RPMI8226 (cell line): ENCODE results near the gene BRIP1.
"Not testable (repeated sequence)": the region's sequence is repeated elsewhere in the genome, so short reads cannot be mapped to it uniquely, and the experiment has no call there.

Experiments used
- DNase-seq: peaks from one replicate; pipeline ENCODE4 v3.0.0-alpha.2; 2015

The BRIP1 gene

GRCh38 chr17:61755078-61755477 lies 108.2 kb downstream of the BRIP1 start:
- no peak for DNase-seq

DNA sequence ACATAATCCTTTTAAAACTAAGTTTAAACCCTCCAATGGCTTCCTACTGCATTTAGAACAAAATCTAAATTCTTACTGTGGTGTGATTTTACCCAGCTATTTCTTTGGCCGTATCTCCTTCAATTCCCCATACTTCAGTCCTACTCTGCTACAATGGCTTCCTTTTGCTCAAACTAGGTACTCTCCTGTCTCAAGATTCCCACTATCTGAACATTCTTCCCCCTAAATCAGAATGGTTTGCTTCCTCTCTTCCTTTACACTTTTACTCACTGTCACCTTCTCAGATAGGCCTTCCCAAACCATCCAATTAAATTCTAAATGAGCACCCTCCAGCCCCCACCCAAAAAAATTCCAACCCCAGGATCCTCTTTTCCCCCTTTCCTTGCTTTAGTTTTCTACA lies 109.2 kb downstream of the BRIP1 start:
- DNase-seq: no peak

- DNase-seq: no peak
Observed at GRCh38 chr17:61753696-61754095, 109.6 kb downstream of the BRIP1 start.

GRCh38 chr17:61750656-61751055 lies 112.7 kb downstream of the BRIP1 start:
- DNase-seq: no peak

- no peak for DNase-seq
Observed at GRCh38 chr17:61749823-61750404, 113.4 kb downstream of the BRIP1 start.

GRCh38 chr17:61746248-61746985 lies 116.9 kb downstream of the BRIP1 start:
- no peak for DNase-seq

GRCh38 chr17:61744804-61745203 lies 118.5 kb downstream of the BRIP1 start:
- no peak for DNase-seq

GRCh38 chr17:61744252-61744651 lies 119.1 kb downstream of the BRIP1 start:
- DNase-seq: no peak

GRCh38 chr17:61743766-61744165 lies 119.6 kb downstream of the BRIP1 start:
- no peak for DNase-seq

DNA sequence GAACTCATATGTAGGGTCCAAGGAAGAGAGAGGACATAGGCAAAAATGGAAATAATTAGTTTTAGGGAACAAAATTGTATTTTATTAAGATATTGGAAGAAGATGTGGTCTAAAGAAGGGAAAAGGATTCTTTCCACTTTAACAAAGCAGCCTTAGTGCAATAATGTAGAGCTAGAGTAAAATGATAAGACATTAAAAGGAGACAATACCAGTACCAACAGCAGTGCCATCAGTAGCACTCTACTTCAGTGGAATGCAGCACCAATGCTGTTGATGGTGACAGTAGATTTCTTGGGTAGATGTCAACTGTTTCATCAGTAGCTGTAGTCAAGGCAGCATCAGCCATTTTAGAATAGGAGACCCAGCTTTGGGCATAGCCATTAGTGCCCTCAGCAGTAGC lies 124.3 kb downstream of the BRIP1 start:
- DNase-seq: no peak

DNA sequence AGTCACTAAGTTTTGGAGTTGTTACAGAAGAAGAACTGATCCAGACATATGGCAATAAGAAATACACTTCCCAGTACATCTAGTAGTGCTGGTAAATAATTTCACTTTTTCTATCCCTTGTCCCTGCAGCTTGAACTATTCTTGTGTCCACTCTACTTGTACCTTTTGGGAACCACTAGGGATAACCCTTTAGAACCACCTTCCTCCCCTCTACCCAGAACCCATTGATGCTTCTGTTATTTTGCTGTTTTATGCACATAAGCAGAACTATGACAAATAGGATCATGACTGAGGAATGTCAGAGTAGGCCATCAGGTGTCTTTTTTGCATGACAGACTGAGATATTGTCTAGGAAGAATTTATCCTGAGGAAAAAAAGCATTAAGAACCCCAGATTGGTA lies 125.1 kb downstream of the BRIP1 start:
- DNase-seq: no peak

DNA sequence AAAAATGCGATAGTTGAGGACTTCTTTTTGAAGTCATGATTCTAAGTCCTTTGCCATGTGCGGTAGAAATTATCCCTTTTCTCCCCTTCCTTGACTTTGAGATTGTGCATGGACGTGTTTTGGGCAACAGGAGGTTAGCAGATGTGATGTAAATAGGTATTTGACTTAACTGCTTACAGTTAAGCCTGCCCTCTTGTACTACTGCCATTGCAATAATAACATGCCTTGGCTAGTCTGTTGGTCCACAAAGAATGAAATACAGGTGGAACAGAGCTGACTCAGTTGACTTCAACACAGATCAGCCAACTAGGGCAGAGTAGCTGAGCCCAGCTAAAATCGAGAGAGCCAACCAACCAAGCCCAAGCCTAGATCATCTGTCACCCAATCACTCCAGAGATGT lies 125.5 kb downstream of the BRIP1 start:
- no peak for DNase-seq

- DNase-seq: no peak
Observed at GRCh38 chr17:61736438-61736837, 126.9 kb downstream of the BRIP1 start.

DNA sequence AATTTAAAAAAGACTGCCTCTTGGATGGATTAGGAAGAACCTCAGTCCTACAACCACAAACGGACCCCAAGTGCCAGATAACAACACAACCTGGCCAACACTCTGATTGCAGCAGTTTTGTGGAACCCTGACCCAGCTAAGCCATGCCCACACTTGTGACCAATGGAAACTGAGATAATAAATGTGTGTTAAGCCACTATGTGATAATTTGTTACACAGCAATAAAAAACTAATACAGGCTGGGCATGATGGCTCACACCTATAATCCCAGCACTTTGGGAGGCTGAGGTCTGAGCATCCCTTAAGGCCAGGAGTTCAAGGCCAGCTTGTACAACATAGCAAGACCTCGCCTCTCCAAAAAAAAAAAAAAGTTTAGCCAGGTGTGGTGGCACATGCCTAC lies 127.5 kb downstream of the BRIP1 start:
- DNase-seq: no peak

- DNase-seq: no peak
Observed at GRCh38 chr17:61734466-61734865, 128.9 kb downstream of the BRIP1 start.

GRCh38 chr17:61734012-61734411 lies 129.3 kb downstream of the BRIP1 start:
- DNase-seq: no peak

DNA sequence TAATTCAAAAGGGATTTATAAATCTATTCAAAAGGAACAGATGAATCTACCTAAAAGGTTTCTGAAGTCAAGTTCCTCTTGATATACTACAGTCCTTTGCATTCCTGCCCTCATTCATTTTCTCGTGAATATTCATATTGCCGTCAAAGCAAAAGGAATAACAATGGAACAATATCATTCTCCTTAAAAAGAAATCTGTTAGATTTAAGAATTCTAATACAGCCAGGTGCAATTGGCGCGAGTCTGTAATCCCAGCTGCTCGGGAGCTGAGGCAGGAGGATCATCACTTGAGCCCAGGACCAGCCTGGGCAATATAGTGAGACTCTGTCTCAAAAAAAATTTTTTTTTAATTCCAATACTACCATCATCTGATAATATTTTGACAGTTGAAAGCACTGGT lies 130.3 kb downstream of the BRIP1 start:
- no peak for DNase-seq

GRCh38 chr17:61732169-61732568 lies 131.2 kb downstream of the BRIP1 start:
- no peak for DNase-seq

GRCh38 chr17:61731330-61731729 lies 132.0 kb downstream of the BRIP1 start:
- no peak for DNase-seq

- no peak for DNase-seq
Observed at GRCh38 chr17:61729690-61730268, 133.5 kb downstream of the BRIP1 start.

DNA sequence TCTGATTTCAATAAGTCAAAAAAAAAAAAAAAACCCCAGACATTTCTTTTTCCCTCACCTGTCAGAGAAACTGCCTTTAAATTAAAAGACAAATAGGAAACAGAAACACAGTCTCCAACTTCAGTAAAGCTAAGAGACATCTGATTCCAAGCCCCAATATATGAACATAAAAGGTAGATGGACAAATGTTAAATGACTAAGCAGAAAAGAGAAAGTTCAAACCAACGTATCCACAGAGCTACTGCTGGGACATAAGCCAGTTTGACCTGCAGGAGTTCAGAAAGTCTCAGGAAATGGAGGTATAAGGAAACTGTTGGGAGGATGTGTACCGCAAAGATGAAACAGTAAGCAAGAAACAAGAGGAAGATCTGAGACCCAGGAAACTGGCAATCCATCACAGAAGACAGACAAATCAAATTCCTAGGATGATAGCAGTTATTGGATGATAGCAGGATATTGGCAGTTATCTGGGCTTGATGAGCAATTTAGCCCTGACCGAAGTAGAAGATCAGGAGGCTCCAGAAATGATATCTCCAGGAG lies 135.0 kb downstream of the BRIP1 start:
- no peak for DNase-seq

- not testable (repeated sequence) for DNase-seq
Observed at GRCh38 chr17:61727798-61728197, 135.5 kb downstream of the BRIP1 start.

GRCh38 chr17:61726977-61727376 lies 136.4 kb downstream of the BRIP1 start:
- no peak for DNase-seq

DNA sequence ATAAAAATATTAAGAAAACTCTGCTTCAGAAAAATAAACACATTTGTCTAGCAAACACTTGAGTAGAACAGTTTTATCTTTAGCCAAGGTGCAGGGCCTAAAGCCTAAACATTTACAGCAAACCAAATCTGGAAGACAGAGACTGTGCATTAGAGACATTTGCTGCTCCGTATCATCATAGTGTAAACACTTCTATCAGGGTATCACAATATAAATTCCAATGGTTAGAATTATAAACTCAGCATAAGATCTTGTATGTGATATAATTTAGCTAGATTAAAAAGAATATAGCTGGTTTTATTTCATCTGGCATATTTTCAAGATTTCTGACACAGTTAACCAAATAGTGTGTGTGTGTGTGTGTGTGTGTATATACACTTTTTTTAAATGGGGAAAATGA lies 138.6 kb downstream of the BRIP1 start:
- DNase-seq: no peak
